Ishikawa (cell line): ENCODE data around the gene NOS3.
A peak's percentile ranks its signal among the peaks of the same experiment; 100 is the strongest.

Experiments used
- CEBPB ChIP-seq: IDR thresholded peaks from 2 replicates; pipeline ENCODE4 v1.6.1; 2012
- CREB1 ChIP-seq: IDR thresholded peaks from 2 replicates; pipeline ENCODE4 v1.6.1; 2012; ENCODE audit warnings: low read depth
- EGR1 ChIP-seq: IDR thresholded peaks from 2 replicates; pipeline ENCODE4 v1.6.1; 2012
- EP300 ChIP-seq: IDR thresholded peaks from 2 replicates; pipeline ENCODE4 v1.6.1; 2012; ENCODE audit warnings: borderline replicate concordance
- FOXM1 ChIP-seq: IDR thresholded peaks from 2 replicates; pipeline ENCODE4 v1.6.1; 2012; ENCODE audit warnings: low read depth, borderline replicate concordance
- NFIC ChIP-seq: IDR thresholded peaks from 2 replicates; pipeline ENCODE4 v1.6.1; 2012
- RAD21 ChIP-seq: IDR thresholded peaks from 2 replicates; pipeline ENCODE4 v1.6.1; 2012; ENCODE audit warnings: low read depth
- TAF1 ChIP-seq: IDR thresholded peaks from 2 replicates; pipeline ENCODE4 v1.6.1; 2012; ENCODE audit warnings: low read depth, mild to moderate bottlenecking
- TCF12 ChIP-seq: IDR thresholded peaks from 2 replicates; pipeline ENCODE4 v1.6.1; 2012; ENCODE audit warnings: low read depth
- TEAD4 ChIP-seq: IDR thresholded peaks from 2 replicates; pipeline ENCODE4 v1.6.1; 2012
- YY1 ChIP-seq: IDR thresholded peaks from 2 replicates; pipeline ENCODE4 v1.6.1; 2012; ENCODE audit warnings: low read depth
- ZBTB7A ChIP-seq: IDR thresholded peaks from 2 replicates; pipeline ENCODE4 v1.6.1; 2012; ENCODE audit warnings: low read depth
- TF ChIP-seq, protein P1 (sequence below): IDR thresholded peaks from 2 replicates; pipeline ENCODE4 v1.6.1; 2012
- TF ChIP-seq, protein P2 (sequence below): IDR thresholded peaks from 2 replicates; pipeline ENCODE4 v1.6.1; 2012
- TF ChIP-seq, protein P3 (sequence below): IDR thresholded peaks from 2 replicates; pipeline ENCODE4 v1.6.1; 2012; ENCODE audit warnings: low read depth, mild to moderate bottlenecking

The NOS3 gene

DNA sequence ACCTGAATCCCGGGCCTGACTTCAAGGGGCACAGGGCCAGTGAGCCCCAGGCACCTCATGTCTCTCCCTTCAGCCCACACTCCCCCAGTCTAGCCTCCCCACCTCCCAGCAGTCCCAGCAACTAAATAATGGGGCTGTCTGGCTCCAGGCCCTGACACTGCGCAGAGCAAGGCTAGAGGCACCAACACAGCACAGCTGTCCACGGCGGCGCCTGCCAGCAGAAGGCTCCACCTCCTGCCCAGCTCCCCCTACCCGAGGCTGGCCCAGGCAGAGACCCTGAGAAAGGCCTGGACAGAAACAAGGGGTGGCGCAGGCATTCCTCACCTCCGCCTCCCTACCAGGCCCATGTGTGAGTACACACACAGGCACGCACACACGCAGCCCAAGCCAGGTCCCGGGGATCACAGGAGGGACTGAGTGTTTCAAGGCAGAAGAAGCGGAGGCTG is 18.8 kb upstream of the NOS3 start:
- TF ChIP-seq TEAD4 (no peak), RAD21 (no peak), EGR1 (no peak), FOXM1 (no peak), EP300 (no peak), YY1 (no peak)

DNA sequence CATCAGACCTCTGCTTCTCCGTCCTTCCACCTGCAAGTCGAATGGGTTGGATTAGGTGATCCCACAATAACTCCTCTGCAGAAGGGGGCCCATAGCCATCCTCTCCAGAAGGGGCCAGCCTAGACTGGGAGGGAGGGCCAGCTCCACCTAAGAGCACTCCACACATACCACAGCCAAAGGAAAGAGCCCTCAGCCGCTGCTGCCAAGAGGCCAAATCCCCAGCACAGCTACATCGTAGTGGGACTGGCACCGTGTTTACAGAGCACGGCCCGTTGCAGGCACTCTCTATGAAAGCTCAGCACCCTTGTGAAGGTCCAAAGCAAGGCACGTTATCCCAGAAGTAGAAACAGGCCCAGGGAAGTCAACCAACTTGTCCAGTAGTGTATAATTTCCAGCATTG is 18.1 kb upstream of the NOS3 start:
- TF ChIP-seq CREB1: no peak

DNA sequence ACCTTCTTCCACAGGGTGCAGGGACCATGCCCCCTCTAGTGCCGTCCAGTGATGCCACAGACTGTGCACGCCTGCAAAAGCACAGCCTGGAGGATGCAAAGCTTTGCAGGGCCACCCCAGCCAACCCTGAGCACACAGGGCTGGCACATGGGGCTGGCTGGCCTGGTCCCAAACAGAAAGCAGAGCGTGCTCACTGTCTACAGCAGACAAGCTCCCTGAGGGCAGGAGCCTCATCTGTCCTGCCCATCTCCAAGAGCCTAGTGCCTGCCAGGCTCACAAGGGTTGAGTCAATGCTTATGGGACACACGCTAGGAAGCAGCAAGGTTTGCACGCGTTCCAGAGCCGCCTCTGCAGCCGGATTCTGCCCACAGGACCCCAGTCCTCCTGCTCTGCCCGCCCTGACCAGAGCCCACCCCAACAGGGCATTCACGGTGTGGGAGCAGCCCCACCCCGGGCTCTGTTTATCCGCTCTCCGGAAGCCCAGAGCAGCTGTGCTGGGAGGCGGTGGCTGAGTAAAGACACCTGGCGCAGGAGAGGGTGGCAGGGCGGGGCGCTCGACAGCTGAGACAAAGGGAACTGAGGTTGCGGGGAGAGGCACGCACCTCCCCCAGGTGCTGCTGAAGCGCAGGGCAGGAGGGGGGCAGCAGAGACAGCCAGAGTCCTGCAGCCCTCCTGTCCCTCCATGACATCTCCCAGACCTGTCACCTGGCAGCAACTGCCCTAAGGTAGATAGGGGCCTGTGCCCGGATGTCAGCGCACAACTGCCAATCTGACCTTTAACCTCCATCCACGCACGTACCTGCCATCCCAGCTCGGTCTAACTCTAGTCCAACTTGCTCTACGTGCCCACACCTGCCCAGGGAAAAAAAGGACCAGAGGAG is 17.0 kb upstream of the NOS3 start:
- TF ChIP-seq RAD21 (no peak), TAF1 (no peak), NFIC (no peak), EGR1 (no peak)

DNA sequence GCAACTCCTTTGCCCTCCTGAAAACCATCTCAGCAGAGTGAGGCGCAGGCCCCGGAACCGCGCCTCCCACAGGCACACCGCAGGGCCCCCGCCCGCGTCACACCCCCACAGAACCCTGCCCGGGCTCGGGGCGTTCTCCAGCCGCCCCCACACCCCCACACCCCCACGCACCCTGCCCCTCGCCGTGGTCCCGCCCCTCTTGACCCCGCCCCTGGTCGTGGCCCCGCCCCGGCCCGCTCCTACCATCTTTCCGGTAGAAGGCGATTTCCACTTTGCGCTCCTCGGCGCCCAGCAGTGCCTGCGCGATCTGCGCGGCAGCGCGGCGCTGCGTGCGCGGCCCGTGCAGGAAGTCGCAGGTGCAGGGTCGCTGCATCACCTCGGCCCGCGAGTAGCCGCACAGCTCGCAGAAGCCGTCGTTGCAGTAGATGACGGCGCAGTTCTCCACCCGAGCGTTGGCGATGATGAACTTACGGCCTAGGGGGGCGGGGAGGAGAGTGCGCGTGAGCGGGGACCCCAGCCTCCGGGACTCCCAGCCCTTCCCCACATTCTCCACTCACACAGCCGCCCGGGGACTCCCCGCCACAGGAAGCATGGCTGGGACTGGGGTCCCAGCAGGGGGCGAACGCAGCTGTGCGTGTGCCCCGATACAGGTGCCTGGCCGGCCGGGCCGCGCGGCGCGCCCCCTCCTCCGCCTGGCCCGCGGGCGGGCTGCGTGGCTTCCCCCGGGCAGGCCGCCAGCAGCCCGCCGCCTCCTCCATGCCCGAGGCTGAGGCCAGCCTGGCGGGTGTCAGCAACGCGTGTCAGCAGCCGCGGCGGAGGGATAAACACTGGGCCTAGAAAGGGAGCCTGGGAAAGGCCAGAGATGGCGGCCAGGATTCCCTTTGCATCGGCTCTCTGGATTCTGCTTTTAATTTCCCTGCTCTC is 16.1 kb upstream of the NOS3 start:
- TF ChIP-seq, protein P1, sequence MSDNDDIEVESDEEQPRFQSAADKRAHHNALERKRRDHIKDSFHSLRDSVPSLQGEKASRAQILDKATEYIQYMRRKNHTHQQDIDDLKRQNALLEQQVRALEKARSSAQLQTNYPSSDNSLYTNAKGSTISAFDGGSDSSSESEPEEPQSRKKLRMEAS: peak; percentile 22; the same call in 1 of the 2 replicates
- no peak for TF ChIP-seq FOXM1
- peak; percentile 75 for TF ChIP-seq EGR1
- no peak for TF ChIP-seq EP300
- TF ChIP-seq TAF1: no peak; the same call in 1 of the 2 replicates
- TF ChIP-seq RAD21: no peak
- TF ChIP-seq YY1: no peak

DNA sequence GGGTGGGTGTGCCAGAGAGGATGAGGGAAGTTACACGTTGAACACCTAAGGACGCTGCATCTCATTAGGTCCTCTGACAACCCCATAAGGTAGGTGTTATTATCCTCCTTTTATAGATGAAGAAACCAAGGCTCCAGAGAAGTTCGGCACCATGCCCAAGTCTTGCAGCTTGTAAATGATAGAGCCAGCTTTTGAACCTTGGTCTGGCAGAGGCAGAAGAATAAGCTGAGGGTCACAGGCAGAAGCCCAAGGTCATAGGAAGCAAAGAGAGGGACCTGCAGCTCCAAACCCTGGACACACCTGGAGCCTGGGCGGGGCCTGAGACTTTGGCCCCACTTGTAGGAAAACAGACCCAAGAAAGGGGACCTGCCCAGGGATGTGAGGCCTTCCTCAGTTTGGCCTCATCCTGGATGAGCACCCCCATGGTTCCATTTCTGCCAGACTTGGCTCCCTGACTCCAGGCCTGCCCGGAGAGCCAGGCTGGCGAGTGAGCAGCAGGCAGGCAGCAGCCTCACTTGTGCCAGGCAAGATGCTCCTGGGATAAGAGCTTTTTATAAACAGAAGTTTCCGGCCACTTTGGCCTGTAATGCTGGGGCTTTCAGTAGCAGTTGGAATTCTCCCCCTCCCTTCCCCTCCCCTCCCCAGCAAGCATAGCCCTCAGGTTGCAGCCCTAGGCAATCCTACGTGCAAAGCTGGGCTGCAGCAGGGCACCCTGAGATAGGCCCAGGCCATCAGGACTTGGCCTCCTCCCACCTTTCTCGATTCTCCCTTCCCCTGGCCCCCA is 15.1 kb upstream of the NOS3 start:
- no peak for TF ChIP-seq YY1
- TF ChIP-seq, protein P2, sequence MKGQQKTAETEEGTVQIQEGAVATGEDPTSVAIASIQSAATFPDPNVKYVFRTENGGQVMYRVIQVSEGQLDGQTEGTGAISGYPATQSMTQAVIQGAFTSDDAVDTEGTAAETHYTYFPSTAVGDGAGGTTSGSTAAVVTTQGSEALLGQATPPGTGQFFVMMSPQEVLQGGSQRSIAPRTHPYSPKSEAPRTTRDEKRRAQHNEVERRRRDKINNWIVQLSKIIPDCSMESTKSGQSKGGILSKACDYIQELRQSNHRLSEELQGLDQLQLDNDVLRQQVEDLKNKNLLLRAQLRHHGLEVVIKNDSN: no peak
- TF ChIP-seq NFIC: no peak
- no peak for TF ChIP-seq TEAD4
- no peak for TF ChIP-seq ZBTB7A
- TF ChIP-seq EP300: no peak

DNA sequence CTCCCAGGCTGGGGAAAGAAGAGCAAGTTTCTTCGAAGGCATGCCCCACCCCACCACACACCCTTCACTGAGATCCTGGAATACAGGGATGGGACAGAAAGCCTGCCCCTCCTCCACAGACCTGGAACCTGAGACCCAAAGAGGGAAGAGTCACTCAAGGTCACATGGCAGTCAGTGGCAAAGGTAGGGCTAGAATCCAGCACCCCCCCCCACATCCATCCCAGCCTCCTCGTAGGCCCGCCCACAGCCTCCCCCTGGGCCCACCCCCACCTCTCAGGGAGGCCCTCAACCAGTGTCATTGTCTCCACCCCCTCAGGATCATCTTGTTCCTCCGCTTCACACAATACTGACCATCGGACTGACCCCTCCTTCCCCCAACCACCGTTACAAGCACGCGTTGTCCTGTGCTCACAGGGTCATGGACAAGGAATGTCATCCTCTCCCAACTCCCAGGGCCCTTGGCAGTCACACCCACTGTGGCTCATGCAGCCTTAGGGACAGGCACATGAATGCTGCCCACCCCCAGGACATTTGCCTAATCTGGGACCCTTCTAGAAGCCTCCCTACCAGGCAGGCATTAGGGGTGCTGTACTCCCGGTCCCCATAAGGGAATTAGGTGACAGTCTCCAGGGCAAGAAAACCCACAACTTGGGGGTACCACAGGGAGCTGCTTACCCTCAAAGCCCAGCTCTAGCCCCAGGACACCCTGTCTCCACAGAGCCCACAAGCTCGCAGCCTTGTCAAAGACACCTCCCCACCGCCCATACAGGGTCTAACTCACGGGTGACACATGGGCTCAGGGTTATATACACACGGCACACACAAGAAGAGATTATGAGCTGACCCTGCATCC is 14.1 kb upstream of the NOS3 start:
- TF ChIP-seq EGR1: no peak
- TF ChIP-seq ZBTB7A: no peak
- TF ChIP-seq, protein P2: no peak
- TF ChIP-seq RAD21: no peak
- no peak for TF ChIP-seq CREB1
- no peak for TF ChIP-seq FOXM1
- TF ChIP-seq TAF1: no peak
- no peak for TF ChIP-seq EP300
- TF ChIP-seq CEBPB: no peak
- no peak for TF ChIP-seq NFIC
- no peak for TF ChIP-seq YY1
- TF ChIP-seq, protein P1: no peak
- no peak for TF ChIP-seq TCF12
- TF ChIP-seq, protein P3, sequence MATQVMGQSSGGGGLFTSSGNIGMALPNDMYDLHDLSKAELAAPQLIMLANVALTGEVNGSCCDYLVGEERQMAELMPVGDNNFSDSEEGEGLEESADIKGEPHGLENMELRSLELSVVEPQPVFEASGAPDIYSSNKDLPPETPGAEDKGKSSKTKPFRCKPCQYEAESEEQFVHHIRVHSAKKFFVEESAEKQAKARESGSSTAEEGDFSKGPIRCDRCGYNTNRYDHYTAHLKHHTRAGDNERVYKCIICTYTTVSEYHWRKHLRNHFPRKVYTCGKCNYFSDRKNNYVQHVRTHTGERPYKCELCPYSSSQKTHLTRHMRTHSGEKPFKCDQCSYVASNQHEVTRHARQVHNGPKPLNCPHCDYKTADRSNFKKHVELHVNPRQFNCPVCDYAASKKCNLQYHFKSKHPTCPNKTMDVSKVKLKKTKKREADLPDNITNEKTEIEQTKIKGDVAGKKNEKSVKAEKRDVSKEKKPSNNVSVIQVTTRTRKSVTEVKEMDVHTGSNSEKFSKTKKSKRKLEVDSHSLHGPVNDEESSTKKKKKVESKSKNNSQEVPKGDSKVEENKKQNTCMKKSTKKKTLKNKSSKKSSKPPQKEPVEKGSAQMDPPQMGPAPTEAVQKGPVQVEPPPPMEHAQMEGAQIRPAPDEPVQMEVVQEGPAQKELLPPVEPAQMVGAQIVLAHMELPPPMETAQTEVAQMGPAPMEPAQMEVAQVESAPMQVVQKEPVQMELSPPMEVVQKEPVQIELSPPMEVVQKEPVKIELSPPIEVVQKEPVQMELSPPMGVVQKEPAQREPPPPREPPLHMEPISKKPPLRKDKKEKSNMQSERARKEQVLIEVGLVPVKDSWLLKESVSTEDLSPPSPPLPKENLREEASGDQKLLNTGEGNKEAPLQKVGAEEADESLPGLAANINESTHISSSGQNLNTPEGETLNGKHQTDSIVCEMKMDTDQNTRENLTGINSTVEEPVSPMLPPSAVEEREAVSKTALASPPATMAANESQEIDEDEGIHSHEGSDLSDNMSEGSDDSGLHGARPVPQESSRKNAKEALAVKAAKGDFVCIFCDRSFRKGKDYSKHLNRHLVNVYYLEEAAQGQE: no peak
- no peak for TF ChIP-seq TEAD4
